Fibroblast of mammary gland (primary cell): ENCODE measurements around the gene AOPEP.

Experiments used
- DNase-seq: peaks from one replicate; pipeline ENCODE4 v3.0.0-alpha.2; 2010; ENCODE audit warnings: low read depth
- H3K4me3 ChIP-seq: 2 replicates; pipeline ENCODE4 v1.5.1; 2011; ENCODE audit warnings: low read depth, mild to moderate bottlenecking, low read length, moderate library complexity; ENCODE audit not compliant: control insufficient read depth
- CTCF ChIP-seq: conservative IDR thresholded peaks from 2 replicates; pipeline ENCODE4 v1.5.1; 2011; ENCODE audit warnings: low read depth, low read length, inconsistent platforms; ENCODE audit not compliant: control insufficient read depth, insufficient read depth

The AOPEP gene

GRCh38 chr9:94779693-94780290 is 53.3 kb downstream of the AOPEP start:
- no peak for TF ChIP-seq CTCF
- H3K4me3 ChIP-seq, result no peak overlapping the region
- DNase-seq, result no peak

DNA sequence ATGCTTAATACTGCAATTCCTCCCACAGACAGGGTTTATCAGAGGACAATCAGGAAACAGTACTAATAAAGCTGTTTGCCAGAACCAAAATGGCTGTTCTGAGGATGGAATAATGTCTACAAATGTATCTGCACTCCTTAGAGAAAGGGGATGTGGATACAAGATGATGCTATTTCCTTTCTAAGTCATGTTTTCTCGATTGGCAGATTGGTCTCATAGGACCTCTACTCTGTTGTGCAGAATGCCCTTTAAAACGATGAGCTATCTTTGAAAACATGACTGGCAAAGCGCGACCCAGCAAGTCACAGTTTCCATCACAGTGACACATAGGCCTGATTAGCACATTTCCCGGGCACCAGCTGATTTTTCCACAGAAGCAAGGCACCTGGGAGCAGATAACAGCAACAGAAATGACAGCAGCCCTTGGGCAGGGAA is 54.0 kb downstream of the AOPEP start:
- no peak overlapping the region for H3K4me3 ChIP-seq
- no peak for DNase-seq
- no peak for TF ChIP-seq CTCF

DNA sequence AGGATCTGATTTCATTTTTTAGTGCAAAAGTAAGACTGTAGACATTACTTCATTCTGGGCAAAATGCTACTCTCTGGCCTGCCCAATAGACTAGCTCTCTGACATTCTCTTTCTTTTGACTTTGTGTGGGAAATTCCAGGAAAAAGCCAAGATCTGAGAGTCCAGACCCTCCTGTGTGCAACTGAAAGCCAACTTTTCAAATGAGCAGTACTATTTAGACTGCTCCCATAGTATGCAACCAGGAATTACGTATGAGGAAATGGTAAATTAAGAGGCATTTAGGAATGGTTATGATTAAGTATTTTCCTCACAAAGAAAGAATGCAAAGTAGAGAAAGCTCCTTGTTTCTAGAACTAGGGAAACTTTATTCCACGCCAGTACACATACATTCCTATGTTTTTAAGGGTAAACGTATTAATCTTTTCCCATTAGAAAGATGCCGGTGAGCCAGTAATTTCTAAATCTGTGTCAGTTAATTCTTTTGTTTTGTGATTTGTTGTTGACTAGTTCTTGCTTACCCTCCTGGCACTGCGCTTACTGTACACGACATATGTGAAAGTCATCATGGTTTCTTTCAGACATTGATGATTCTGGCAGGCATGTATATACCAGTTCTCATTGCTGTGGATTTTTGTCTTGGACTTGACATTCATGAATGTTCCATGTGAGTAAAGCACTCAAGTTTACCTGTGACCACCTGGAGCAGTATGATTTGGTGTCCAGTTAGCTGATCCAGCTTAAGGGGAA is 56.0 kb downstream of the AOPEP start:
- peak; percentile 60 for DNase-seq
- no peak overlapping the region for H3K4me3 ChIP-seq
- no peak for TF ChIP-seq CTCF

- H3K4me3 ChIP-seq, result no peak overlapping the region
Measured at GRCh38 chr9:94783102-94783682, 56.7 kb downstream of the AOPEP start.

DNA sequence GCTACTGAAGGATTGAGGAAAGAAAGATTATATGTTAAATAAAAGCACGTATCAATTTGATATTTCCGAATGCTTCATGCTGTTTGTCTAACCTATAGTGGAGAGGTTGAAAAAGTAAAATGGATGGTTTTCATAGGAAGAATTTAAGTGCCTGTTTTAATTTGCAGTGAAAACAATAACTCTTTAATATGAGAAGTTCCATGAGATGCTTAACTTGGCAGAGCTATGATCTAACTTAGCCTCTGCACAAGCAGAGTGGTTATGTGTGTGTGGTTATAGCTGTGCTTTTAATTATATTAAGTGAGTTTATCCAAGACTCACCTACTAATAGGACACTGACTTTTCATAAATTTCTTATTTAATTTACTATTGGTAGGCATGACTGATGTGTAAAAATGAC is 57.4 kb downstream of the AOPEP start:
- no peak for DNase-seq
- H3K4me3 ChIP-seq, result no peak overlapping the region
- no peak for TF ChIP-seq CTCF

More at GRCh38 chr9:94783102-94783682, 56.7 kb downstream of the AOPEP start:
- TF ChIP-seq CTCF, result peak; percentile 70
- peak; percentile 85 for DNase-seq

GRCh38 chr9:94785215-94786169 is 59.0 kb downstream of the AOPEP start:
- H3K4me3 ChIP-seq, result no peak overlapping the region
- TF ChIP-seq CTCF, result no peak
- no peak for DNase-seq
